ENCODE data around the gene FCGR1A.
"Not testable (repeated sequence)": the region's sequence is repeated elsewhere in the genome, so short reads cannot be mapped to it uniquely, and the experiment has no call there.

FCGR1A gene

GRCh38 chr1:149782600-149782999 is at the start of gene FCGR1A:
Gene FCGR1A (plus strand): TSS chr1:149782694. CDS start chr1:149782744, 50 bp downstream.
- not testable (repeated sequence) for FAIRE-seq

- not testable (repeated sequence) for FAIRE-seq
Measured at GRCh38 chr1:149732781-149733180, 49.7 kb upstream of the FCGR1A start.

- not testable (repeated sequence) for FAIRE-seq
Measured at GRCh38 chr1:149734692-149735091, 47.8 kb upstream of the FCGR1A start.

- FAIRE-seq, result not testable (repeated sequence)
Measured at GRCh38 chr1:149740148-149740581, 42.3 kb upstream of the FCGR1A start.

- FAIRE-seq, result not testable (repeated sequence)
Measured at GRCh38 chr1:149740590-149741230, 41.8 kb upstream of the FCGR1A start.

- FAIRE-seq, result not testable (repeated sequence)
Measured at GRCh38 chr1:149741914-149742313, 40.6 kb upstream of the FCGR1A start.

- FAIRE-seq, result not testable (repeated sequence)
Measured at GRCh38 chr1:149746463-149747356, 35.8 kb upstream of the FCGR1A start.

GRCh38 chr1:149747359-149748143 is 34.9 kb upstream of the FCGR1A start:
- FAIRE-seq, result not testable (repeated sequence)

GRCh38 chr1:149748144-149748500 is 34.4 kb upstream of the FCGR1A start:
- FAIRE-seq, result not testable (repeated sequence)

- FAIRE-seq, result not testable (repeated sequence)
Measured at GRCh38 chr1:149750562-149750961, 31.9 kb upstream of the FCGR1A start.

- not testable (repeated sequence) for FAIRE-seq
Measured at GRCh38 chr1:149752186-149752585, 30.3 kb upstream of the FCGR1A start.

- not testable (repeated sequence) for FAIRE-seq
Measured at GRCh38 chr1:149753466-149753865, 29.0 kb upstream of the FCGR1A start.

- not testable (repeated sequence) for FAIRE-seq
Measured at GRCh38 chr1:149755294-149755693, 27.2 kb upstream of the FCGR1A start.

- not testable (repeated sequence) for FAIRE-seq
Measured at GRCh38 chr1:149762294-149762693, 20.2 kb upstream of the FCGR1A start.

- not testable (repeated sequence) for FAIRE-seq
Measured at GRCh38 chr1:149764087-149764800, 18.2 kb upstream of the FCGR1A start.

GRCh38 chr1:149766241-149766640 is 16.3 kb upstream of the FCGR1A start:
- not testable (repeated sequence) for FAIRE-seq

- FAIRE-seq, result not testable (repeated sequence)
Measured at GRCh38 chr1:149769216-149769615, 13.3 kb upstream of the FCGR1A start.

GRCh38 chr1:149770661-149771060 is 11.8 kb upstream of the FCGR1A start:
- FAIRE-seq, result not testable (repeated sequence)

- FAIRE-seq, result not testable (repeated sequence)
Measured at GRCh38 chr1:149771653-149772425, 10.7 kb upstream of the FCGR1A start.

- FAIRE-seq, result not testable (repeated sequence)
Measured at GRCh38 chr1:149775510-149776147, 6.9 kb upstream of the FCGR1A start.

GRCh38 chr1:149777084-149777483 is 5.4 kb upstream of the FCGR1A start:
- FAIRE-seq, result not testable (repeated sequence)

Data from endometrium (tissue), 2 donors.